Measurements from ENCODE around the gene ITGB7.

Gene ITGB7, protein sequence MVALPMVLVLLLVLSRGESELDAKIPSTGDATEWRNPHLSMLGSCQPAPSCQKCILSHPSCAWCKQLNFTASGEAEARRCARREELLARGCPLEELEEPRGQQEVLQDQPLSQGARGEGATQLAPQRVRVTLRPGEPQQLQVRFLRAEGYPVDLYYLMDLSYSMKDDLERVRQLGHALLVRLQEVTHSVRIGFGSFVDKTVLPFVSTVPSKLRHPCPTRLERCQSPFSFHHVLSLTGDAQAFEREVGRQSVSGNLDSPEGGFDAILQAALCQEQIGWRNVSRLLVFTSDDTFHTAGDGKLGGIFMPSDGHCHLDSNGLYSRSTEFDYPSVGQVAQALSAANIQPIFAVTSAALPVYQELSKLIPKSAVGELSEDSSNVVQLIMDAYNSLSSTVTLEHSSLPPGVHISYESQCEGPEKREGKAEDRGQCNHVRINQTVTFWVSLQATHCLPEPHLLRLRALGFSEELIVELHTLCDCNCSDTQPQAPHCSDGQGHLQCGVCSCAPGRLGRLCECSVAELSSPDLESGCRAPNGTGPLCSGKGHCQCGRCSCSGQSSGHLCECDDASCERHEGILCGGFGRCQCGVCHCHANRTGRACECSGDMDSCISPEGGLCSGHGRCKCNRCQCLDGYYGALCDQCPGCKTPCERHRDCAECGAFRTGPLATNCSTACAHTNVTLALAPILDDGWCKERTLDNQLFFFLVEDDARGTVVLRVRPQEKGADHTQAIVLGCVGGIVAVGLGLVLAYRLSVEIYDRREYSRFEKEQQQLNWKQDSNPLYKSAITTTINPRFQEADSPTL

GRCh38 chr12:53207042-53207441, at the start of gene ITGB7:
Gene ITGB7 (minus strand): TSS chr12:53207251. CDS start chr12:53200443, 6,808 bp downstream.
- no peak for DNase-seq (ENCODE audit: low read depth in 2 of 2)

- DNase-seq (ENCODE audit: low read depth in 2 of 2) = no peak
These were observed 48.9 kb upstream of the ITGB7 start for GRCh38 chr12:53255996-53256395.

GRCh38 chr12:53254816-53255545, 47.9 kb upstream of the ITGB7 start:
- DNase-seq (ENCODE audit: low read depth in 2 of 2) = no peak

DNA sequence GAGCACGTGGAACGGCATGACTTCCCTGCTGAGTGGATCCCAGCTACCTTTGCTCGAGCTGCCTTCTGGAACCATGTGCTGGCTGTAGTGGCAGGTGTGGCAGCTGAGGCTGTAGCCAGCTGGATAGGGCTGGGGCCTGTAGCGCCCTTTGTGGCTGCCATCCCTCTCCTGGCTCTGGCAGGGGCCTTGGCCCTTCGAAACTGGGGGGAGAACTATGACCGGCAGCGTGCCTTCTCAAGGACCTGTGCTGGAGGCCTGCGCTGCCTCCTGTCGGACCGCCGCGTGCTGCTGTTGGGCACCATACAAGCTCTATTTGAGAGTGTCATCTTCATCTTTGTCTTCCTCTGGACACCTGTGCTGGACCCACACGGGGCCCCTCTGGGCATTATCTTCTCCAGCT, 46.2 kb upstream of the ITGB7 start:
- DNase-seq (ENCODE audit: low read depth in 2 of 2) = no peak

GRCh38 chr12:53252349-53252916, 45.4 kb upstream of the ITGB7 start:
- DNase-seq (ENCODE audit: low read depth in 2 of 2) = no peak

- DNase-seq (ENCODE audit: low read depth in 2 of 2) = peak; percentile 54 to 67
These were observed 44.7 kb upstream of the ITGB7 start for GRCh38 chr12:53251477-53252348.

DNA sequence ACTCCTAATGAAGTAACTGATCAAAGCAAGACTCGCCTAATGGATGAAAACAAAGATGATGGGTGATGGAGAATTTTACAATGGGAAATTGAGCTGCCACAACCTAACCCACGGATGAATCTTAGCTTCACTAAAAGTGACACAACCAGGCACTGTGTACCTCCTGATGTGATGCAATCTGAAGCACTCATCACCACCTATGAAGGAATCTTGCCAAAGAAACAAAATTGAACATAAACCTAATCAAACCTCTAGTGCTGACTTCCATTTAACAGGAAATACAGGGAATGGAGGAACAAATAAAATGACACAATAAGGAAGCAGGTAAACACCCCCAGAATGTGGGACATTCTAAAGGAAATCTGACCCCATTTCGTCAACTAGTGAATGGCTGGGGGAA, 38.2 kb upstream of the ITGB7 start:
- DNase-seq (ENCODE audit: low read depth in 2 of 2) = no peak

DNA sequence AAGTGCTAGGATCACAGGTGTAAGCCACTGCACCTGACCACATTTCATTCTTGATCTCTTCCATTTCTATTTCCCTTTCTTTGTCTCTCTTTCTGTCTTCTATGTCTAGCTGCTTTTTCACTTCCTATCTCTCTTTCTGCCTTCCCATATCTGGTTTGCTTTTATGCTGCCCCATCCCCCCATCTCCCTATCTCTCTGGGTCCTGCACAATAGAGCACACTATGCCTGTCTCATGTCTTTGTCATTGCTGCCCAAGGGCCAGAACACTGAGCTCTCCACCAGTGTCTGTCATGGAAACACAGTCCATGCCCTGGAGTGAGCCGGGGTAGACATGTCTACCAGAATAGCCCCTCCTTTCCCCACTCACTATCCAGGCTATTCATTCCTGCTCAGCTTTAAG, 37.3 kb upstream of the ITGB7 start:
- DNase-seq (ENCODE audit: low read depth in 2 of 2) = no peak

GRCh38 chr12:53241623-53242412, 34.8 kb upstream of the ITGB7 start:
- DNase-seq (ENCODE audit: low read depth in 2 of 2) = no peak

DNA sequence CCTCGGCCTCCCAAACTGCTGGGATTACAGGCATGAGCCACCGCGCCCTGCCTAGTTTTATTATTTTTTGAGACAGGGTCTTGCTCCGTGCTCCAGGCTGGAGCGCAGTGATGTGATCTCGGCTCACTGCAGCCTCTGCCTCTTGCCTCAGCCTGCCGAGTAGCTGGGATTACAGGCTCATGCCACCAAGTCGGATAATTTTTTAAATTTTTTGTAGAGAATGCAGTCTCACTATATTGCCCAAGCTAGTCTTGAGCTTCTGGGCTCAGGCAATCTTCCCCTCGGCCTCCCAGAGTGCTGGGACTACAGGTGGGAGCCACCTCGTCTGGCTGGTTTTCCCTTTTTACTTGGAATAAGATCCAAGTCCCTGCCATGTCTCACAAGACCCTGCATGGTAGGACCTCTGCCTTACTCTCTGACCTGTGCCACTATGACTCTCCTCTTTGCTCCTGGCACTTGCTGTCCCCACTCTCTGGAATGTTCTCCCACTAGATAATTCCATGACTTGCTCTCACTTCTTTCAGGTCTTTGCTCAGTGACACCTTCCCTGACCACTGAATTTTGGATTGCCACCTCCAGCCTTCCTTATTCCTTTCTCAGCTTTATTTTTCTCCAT, 32.7 kb upstream of the ITGB7 start:
- no peak for DNase-seq (ENCODE audit: low read depth in 2 of 2)

DNA sequence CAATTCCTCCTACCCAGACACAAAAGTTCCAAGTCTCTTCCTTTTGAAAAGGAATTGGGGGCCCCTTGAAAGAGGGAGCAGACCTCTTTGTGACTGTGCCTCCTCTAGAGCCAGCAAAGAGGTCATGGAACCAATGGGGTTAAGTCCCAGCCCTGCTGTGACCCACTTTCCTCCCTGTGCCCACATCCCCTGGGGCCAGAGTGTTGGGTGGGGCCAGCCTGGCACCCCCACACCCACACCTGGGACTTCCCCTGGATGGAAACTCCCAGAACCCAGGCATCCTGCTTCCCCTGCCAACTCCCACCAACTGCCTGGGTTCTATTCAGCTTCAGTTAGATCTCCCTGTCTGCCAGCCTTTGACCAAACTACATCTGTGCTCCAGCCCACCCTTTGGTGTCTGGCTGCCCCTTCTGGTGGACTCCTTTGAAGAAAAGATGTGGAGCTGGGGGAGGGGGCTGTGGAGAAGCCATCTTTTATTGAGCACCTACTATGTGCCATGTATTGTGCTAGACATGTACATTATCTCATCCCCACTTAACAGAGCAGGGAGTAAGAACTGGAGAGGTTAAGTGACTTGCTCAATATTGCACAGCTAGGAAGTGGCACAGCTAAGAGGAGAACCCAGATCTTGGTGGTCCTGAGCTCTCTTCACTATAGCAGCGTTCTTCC, 29.5 kb upstream of the ITGB7 start:
- DNase-seq (ENCODE audit: low read depth in 2 of 2) = no peak

- DNase-seq (ENCODE audit: low read depth in 2 of 2) = no peak
These were observed 28.8 kb upstream of the ITGB7 start for GRCh38 chr12:53235742-53236442.

DNA sequence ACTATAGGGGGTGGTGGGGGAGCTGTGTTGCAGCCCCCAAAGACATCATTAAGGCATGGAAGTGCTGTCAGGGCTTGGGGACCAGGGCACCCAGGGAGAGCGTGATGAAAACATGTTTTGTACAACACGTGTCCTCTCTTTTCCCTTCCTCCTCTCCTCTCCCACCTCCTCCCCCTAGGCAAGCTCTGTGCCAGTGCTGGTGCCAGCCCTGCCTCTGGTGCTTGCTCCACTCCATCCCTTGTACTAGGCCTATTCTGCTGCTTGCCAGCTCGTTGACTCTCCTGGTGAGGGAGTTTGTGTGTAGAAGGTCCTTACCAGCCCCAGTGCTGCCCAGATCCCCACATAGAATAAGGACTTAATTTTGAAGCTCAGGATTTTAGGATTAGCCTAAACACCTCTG, 28.1 kb upstream of the ITGB7 start:
- DNase-seq (ENCODE audit: low read depth in 2 of 2) = no peak

- no peak for DNase-seq (ENCODE audit: low read depth in 2 of 2)
These were observed 27.3 kb upstream of the ITGB7 start for GRCh38 chr12:53234271-53234914.

DNA sequence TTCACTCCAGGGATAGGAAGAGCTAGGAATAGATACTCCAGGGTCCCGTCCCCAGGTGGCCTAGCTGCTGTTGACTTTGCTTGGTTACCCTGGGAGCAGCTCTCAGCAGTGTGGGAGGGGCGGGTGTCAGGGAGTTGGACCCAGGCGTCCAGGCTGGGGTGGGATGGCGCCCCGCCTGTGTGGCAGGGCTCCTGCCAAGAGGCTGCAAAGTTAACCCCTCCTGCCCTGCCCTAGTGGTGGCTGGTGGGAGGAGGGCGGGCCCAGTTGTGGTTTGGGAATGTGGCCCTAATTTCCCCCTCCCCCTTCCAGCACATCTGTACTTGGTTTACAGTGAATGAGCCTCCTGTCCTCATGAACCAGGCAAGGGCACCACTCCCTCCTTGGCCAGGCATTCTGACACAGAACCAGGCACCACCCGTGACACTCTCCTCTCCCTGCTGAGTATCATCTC, 26.6 kb upstream of the ITGB7 start:
- DNase-seq (ENCODE audit: low read depth in 2 of 2) = no peak

- DNase-seq (ENCODE audit: low read depth in 2 of 2) = no peak
These were observed 25.8 kb upstream of the ITGB7 start for GRCh38 chr12:53232646-53233461.
